ENCODE measurements around the gene KLHDC2.
"Not testable (repeated sequence)": the region's sequence is repeated elsewhere in the genome, so short reads cannot be mapped to it uniquely, and the experiment has no call there.

Gene KLHDC2

GRCh38 chr14:49783394-49784014 is 15.6 kb downstream of the KLHDC2 start:
- DNase-seq: no peak

GRCh38 chr14:49786315-49786714 is 18.4 kb downstream of the KLHDC2 start:
- DNase-seq: no peak

DNA sequence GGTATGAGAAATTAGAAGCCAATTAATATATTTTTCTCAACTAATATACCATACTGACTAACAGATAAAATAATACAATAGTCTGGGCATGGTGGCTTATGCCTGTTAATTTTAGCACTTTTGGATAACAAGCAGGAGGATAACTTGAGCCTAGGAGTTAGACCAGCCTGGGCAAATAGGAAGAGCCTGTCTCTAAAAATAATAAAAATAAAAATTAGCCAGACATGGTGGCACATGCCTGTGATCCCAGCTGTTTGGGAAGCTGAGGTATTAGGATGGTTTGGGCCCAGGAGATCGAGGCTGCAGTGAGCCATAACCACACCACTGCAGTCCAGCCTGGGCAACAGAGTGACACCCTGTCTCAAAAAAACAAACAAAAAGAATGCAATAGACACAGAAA is 24.7 kb downstream of the KLHDC2 start:
- DNase-seq: no peak

DNA sequence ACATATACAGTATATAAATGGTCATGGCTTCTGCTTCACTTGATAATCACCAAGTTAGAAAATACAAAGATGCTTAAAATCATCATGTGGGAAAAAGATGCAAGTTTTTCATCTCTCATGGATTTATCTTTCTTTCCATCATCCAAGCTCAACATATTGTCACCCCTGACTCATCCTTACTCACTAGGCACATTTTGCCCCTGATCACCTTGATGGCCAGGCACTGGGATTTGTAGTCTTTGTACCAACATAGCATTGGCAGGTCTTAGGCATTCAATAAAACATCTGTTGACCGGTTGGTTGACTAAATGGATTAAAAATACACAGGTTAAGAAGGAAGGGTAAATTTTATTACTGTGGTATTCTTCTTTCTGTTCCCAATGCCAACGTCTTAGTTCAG is 28.1 kb downstream of the KLHDC2 start:
- no peak for DNase-seq

DNA sequence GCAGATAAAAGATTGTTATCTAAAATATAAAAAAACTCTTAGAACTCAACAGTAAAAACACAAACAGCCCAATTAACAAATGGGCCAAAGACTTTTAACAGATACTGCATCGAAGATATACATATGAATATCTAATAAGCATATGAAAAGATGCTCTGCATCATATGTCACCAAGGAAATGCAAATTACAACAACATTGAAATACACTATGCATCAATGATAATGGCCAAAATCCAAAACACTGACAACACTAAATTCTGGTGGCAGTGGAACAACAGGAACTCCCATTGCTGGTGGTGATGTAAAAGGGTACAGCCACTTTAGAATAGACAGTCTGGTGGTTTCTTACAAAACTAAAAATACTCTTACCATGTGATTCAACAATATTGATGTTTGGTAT is 40.8 kb downstream of the KLHDC2 start:
- DNase-seq: no peak

GRCh38 chr14:49816118-49816517 is 48.2 kb downstream of the KLHDC2 start:
- not testable (repeated sequence) for DNase-seq

DNA sequence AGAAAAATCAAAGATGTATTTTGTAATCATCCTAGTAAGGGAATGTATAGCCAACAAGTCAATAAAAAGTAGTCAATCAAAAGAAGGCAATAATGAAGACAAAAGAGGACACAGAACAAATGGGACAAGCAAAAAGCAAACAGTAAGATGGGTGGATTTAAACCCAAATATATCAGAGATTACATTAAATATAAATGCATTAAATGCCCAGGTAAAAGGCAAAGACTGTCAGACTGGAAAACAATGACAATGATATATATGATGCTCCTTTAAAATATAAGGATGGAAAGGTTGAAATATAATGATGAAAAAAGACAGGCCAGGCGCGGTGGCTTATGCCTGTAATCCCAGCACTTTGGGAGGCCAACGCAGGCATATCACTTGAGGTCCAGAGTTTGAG is 48.9 kb downstream of the KLHDC2 start:
- no peak for DNase-seq

- DNase-seq: no peak
These were observed 52.2 kb downstream of the KLHDC2 start for GRCh38 chr14:49820176-49820575.

GRCh38 chr14:49828640-49829039 is 60.7 kb downstream of the KLHDC2 start:
- DNase-seq: no peak
